K562 (cell line): ENCODE measurements around the gene WDR18. TPM values are rescaled to one million over a fixed set of nuclear protein-coding genes. Genes with fewer than 3 reads are reported as not detected.

ENCODE experiments used
- ATF7 ChIP-seq: fragments of 450-650 bp; IDR thresholded peaks from 2 replicates; pipeline ENCODE4 v1.7.1; 2014; ENCODE audit warnings: mild to moderate bottlenecking, moderate library complexity
- BRF1 ChIP-seq: IDR thresholded peaks from 3 replicates; pipeline ENCODE4 v1.6.1; 2011; ENCODE audit warnings: borderline replicate concordance, mild to moderate bottlenecking; ENCODE audit not compliant: insufficient read length; ENCODE audit errors: extremely low read depth
- CREB3 ChIP-seq: fragments of 450-650 bp; conservative IDR thresholded peaks from 2 replicates; pipeline ENCODE4 v1.6.1; 2016; ENCODE audit warnings: missing genetic modification characterization, low read depth, mild to moderate bottlenecking, missing compliant biosample characterization, moderate library complexity
- KDM1A ChIP-seq, 2 experiments: fragments of 450-650 bp; IDR thresholded peaks; 2 replicates each; pipeline ENCODE4 v1.6.1; 2016; ENCODE audit warnings: mild to moderate bottlenecking in 2 of 2
- MYC ChIP-seq, 2 experiments: fragments of 250-450 bp in 1 of 2; sonication (Bioruptor Pico) in 1 of 2; IDR thresholded peaks; 2 replicates each; pipeline versions ENCODE4 v1.5.1 to v1.6.1; 2012 to 2021; ENCODE audit warnings: low read depth in 2 of 2, borderline replicate concordance in 1 of 2, improper control_type of control experiment in 1 of 2, low read length in 1 of 2, mild to moderate bottlenecking in 1 of 2, moderate library complexity in 1 of 2
- NUFIP1 ChIP-seq: fragments of 450-650 bp; IDR thresholded peaks from 2 replicates; pipeline ENCODE4 v1.6.1; 2018; ENCODE audit not compliant: partially characterized antibody
- POLR2H ChIP-seq: IDR thresholded peaks from 2 replicates; pipeline ENCODE4 v1.6.1; 2016; ENCODE audit warnings: missing genetic modification characterization, low read depth, mild to moderate bottlenecking, control low read depth, missing compliant biosample characterization, moderate library complexity
- PRDM10 ChIP-seq: fragments of 450-650 bp; IDR thresholded peaks from 2 replicates; pipeline ENCODE4 v1.6.1; 2018; ENCODE audit not compliant: partially characterized antibody
- RCOR1 ChIP-seq, 2 experiments: IDR thresholded peaks; 2 replicates each; pipeline ENCODE4 v1.6.1; 2012; ENCODE audit warnings: low read depth in 2 of 2, low read length in 2 of 2, borderline replicate concordance in 1 of 2, improper control_type of control experiment in 1 of 2
- RNF2 ChIP-seq: sonication (generic); IDR thresholded peaks from 2 replicates; pipeline ENCODE4 v1.6.1; 2016
- WHSC1 ChIP-seq: IDR thresholded peaks from one replicate; pipeline ENCODE4 v1.6.1; 2012; ENCODE audit warnings: low read length, control low read depth, inconsistent platforms
- ZBTB2 ChIP-seq: fragments of 450-650 bp; IDR thresholded peaks from 2 replicates; pipeline ENCODE4 v1.6.1; 2016; ENCODE audit warnings: antibody characterized with exemption
- ZBTB34 ChIP-seq: fragments of 250-450 bp; sonication (Bioruptor Pico); IDR thresholded peaks from 2 replicates; pipeline ENCODE4 v1.8.0; 2021; ENCODE audit warnings: mild to moderate bottlenecking, moderate library complexity
- ZNF133 ChIP-seq: fragments of 250-450 bp; sonication (Bioruptor Pico); IDR thresholded peaks from 2 replicates; pipeline ENCODE4 v1.4.0; 2020; ENCODE audit warnings: mild to moderate bottlenecking
- ZNF174 ChIP-seq: fragments of 250-450 bp; sonication (Bioruptor Pico); IDR thresholded peaks from 2 replicates; pipeline ENCODE4 v1.4.0; 2020; ENCODE audit warnings: mild to moderate bottlenecking
- ZNF431 ChIP-seq: sonication (generic); formaldehyde crosslinking; IDR thresholded peaks from 2 replicates; pipeline ENCODE4 v1.8.0; 2022; ENCODE audit warnings: mild to moderate bottlenecking, missing genetic modification reagents
- ZNF639 ChIP-seq, 2 experiments: fragments of 200-800 bp in 1 of 2; sonication (Bioruptor generic) in 1 of 2; sonication (generic) in 1 of 2; formaldehyde crosslinking in 1 of 2; IDR thresholded peaks in 1 of 2; conservative IDR thresholded peaks in 1 of 2; 2 replicates each; pipeline versions ENCODE4 v1.5.0 to v1.6.1; 2016 to 2020; ENCODE audit warnings: missing compliant biosample characterization in 1 of 2, missing genetic modification characterization in 1 of 2, missing genetic modification reagents in 1 of 2
- ZNF696 ChIP-seq: fragments of 250-450 bp; sonication (Bioruptor Pico); conservative IDR thresholded peaks from 2 replicates; pipeline ENCODE4 v1.4.0; 2020; ENCODE audit warnings: mild to moderate bottlenecking, moderate library complexity
- polyA plus RNA-seq, 8 experiments: library from polyadenylated mRNA; depleted of rRNA in 4 of 8; stranded (reverse) in 5 of 8; unstranded in 3 of 8; fragments of >200 nt; fragmentation: Nextera tagmentation in 2 of 8; fragmentation: Illumina TruSeq in 1 of 8; extraction: Ambion mirVana in 2 of 8; extraction: Trizol in 1 of 8; gene quantifications; 2 replicates each; pipeline versions ENCODE4 v1.2.1 to v1.2.3, GENCODE V29; 2011 to 2014; ENCODE audit warnings: inconsistent platforms in 1 of 8, missing spikeins in 1 of 8
- total RNA-seq, 7 experiments: library from RNA; depleted of rRNA in 6 of 7; stranded (reverse); fragments of >200 nt in 6 of 7; fragmentation: Illumina TruSeq in 2 of 7; extraction: Trizol in 2 of 7; gene quantifications; 2 replicates each; pipeline versions ENCODE4 v1.2.1 to v1.2.3, GENCODE V29; 2011 to 2021; ENCODE audit warnings: low replicate concordance in 1 of 7

The WDR18 gene
- total and polyA plus RNA-seq, 9 of the 15 experiments (the other 6 are each of a cell fraction or from before 2014, with no cell fraction given) = 0.65 to 181 (median 30.1) TPM

GRCh38 chr19:952680-953444 lies 31.3 kb upstream of the WDR18 start (continued):
- TF ChIP-seq ZNF639 (CRISPR knock-in tag; conservative IDR thresholded peaks at IDR 0.05 in 1 of 2, IDR thresholded peaks at IDR 0.05 in 1 of 2) (no peak; a peak in 1 of 4 replicates), CREB3 (no peak), ZNF696 (no peak), POLR2H (tag) (no peak), ZBTB34 (no peak), ZNF431 (no peak), ZBTB2 (no peak), NUFIP1 (no peak), ZNF133 (CRISPR knock-in tag) (no peak), ATF7 (no peak), WHSC1 (no peak), ZNF174 (CRISPR knock-in tag) (no peak), RNF2 (peak; percentile 33; the same call in 1 of the 2 replicates), BRF1 (no peak), RCOR1 (IDR thresholded peaks at IDR 0.05; ENCODE audit: borderline replicate concordance in 1 of 2, low read depth in 2 of 2, low read length in 2 of 2) (no peak), PRDM10 (no peak), MYC (IDR thresholded peaks at IDR 0.05; ENCODE audit: low read depth, low read length) (no peak), MYC (CRISPR knock-in tag; IDR thresholded peaks at IDR 0.05; ENCODE audit: borderline replicate concordance, low read depth) (no peak), KDM1A (IDR thresholded peaks at IDR 0.05) (no peak)
